ENCODE results near the gene BATF3. TPM values are rescaled to one million over a fixed set of nuclear protein-coding genes. Genes with fewer than 3 reads are reported as not detected.

The BATF3 gene
- total and polyA plus RNA-seq, 9 of the 15 experiments (the other 6 are each of a cell fraction or from before 2014, with no cell fraction given) = 0.40 to 3.8 (median 2.0) TPM

DNA sequence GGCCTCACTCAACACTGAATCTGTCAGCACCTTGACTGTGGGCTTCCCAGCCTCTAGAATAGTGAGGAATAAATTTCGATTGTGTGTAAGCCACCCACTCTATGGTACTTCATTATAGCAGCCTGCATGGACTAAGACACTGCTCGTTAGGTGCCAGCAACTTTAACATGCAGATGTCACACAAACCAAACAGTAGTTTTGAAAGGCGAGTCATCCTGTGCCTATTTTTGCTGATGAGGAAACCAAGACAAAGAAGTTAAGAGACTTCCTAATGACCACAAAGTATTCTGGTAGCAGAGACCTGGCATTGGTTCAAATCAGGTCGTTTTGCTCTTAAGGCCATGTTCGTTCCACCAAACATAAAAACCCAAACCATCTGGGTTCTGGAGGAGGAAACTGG lies 42.9 kb downstream of the BATF3 start:
- H3K4me2 ChIP-seq (ENCODE audit: insufficient read depth, low read length) = no peak overlapping the region
- no peak overlapping the region for H2AFZ ChIP-seq (ENCODE audit: low read depth, low read length)
- FAIRE-seq (no peak), ATAC-seq (no peak; the same call in 2 of the 3 replicates), DNase-seq (ENCODE audit: extremely low read depth in 1 of 4, low spot score in 3 of 4) (no peak)
- POLR2A ChIA-PET = interaction anchor here (1.1 kb wide), 1 partner anchor 48 kb away, joined by 6 read pairs; the partner anchor contains the start of gene ATF3
- CTCF ChIA-PET (ENCODE audit: low intra/inter-chr PET ratio) = interaction anchor here (1.0 kb wide), 1 partner anchor 9 kb away, joined by 3 read pairs; no protein-coding TSS in a partner anchor
- H3K27ac ChIP-seq (ENCODE audit: extremely low read depth, low read depth, low read length) = no peak overlapping the region
- H3K27me3 ChIP-seq (ENCODE audit: control insufficient read depth in 2 of 2, insufficient read depth in 2 of 2, low read length in 2 of 2) = peaks cover 7 to 35% of the 10 kb centered on the region in 2 experiments; a peak in 3 of 5 replicates
- H3K79me2 ChIP-seq (ENCODE audit: control insufficient read depth, insufficient read depth, low read length) = no peaks in the 10 kb centered on the region
- intact Hi-C loops (cut with micrococcal nuclease) (no loop called here), in situ Hi-C loops (cut with MboI) (no loop called here)
- WGBS (ENCODE audit: insufficient coverage, low coverage, missing lambda C conversion rate) = 9% methylated on average over 5 of the region's 5 CpGs
- no peak overlapping the region for H3K9ac ChIP-seq (ENCODE audit: insufficient read depth in 1 of 2, low read depth in 2 of 2, low read length in 2 of 2)
- BruUV-seq (replicated peaks) = no TSS peak
- H4K20me1 ChIP-seq (replicated peaks; ENCODE audit: control insufficient read depth, insufficient read depth, low read length) = no peaks in the 10 kb centered on the region
- H3K9me3 ChIP-seq (replicated peaks; ENCODE audit: control insufficient read depth, insufficient read depth, low read depth, low read length) = no peaks in the 10 kb centered on the region
- no peaks in the 10 kb centered on the region for H3K9me1 ChIP-seq (ENCODE audit: control insufficient read depth, insufficient read depth, low read length)
- no peak overlapping the region for H3K4me3 ChIP-seq
- no peaks in the 10 kb centered on the region for H3K4me1 ChIP-seq (replicated peaks in 1 of 2; ENCODE audit: control insufficient read depth in 2 of 2, insufficient read depth in 2 of 2, low read length in 2 of 2)
- H3K36me3 ChIP-seq (ENCODE audit: control insufficient read depth, insufficient read depth, low read length) = no peaks in the 10 kb centered on the region
- TF ChIP-seq, protein P1, sequence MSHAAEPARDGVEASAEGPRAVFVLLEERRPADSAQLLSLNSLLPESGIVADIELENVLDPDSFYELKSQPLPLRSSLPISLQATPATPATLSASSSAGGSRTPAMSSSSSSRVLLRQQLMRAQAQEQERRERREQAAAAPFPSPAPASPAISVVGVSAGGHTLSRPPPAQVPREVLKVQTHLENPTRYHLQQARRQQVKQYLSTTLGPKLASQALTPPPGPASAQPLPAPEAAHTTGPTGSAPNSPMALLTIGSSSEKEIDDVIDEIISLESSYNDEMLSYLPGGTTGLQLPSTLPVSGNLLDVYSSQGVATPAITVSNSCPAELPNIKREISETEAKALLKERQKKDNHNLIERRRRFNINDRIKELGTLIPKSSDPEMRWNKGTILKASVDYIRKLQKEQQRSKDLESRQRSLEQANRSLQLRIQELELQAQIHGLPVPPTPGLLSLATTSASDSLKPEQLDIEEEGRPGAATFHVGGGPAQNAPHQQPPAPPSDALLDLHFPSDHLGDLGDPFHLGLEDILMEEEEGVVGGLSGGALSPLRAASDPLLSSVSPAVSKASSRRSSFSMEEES (CRISPR knock-in tag; IDR thresholded peaks at IDR 0.05) = no peak
- TF ChIP-seq, protein P2, sequence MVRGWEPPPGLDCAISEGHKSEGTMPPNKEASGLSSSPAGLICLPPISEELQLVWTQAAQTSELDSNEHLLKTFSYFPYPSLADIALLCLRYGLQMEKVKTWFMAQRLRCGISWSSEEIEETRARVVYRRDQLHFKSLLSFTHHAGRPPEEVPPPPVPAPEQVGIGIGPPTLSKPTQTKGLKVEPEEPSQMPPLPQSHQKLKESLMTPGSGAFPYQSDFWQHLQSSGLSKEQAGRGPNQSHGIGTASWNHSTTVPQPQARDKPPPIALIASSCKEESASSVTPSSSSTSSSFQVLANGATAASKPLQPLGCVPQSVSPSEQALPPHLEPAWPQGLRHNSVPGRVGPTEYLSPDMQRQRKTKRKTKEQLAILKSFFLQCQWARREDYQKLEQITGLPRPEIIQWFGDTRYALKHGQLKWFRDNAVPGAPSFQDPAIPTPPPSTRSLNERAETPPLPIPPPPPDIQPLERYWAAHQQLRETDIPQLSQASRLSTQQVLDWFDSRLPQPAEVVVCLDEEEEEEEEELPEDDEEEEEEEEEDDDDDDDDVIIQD (CRISPR knock-in tag; IDR thresholded peaks at IDR 0.05) = no peak
- TF ChIP-seq NR2C2 (CRISPR knock-in tag; IDR thresholded peaks at IDR 0.05) (no peak), NR2C2 (tag; IDR thresholded peaks at IDR 0.05) (no peak), IFI16 (CRISPR knock-in tag; IDR thresholded peaks at IDR 0.05) (no peak), SMAD4 (CRISPR knock-in tag; conservative IDR thresholded peaks at IDR 0.05) (no peak), POLR3A (IDR thresholded peaks at IDR 0.05; ENCODE audit: borderline replicate concordance, extremely low read depth, insufficient read depth, insufficient read length) (no peak), HDGF (IDR thresholded peaks at IDR 0.05) (no peak), SMARCA4 (IDR thresholded peaks at IDR 0.05) (no peak), SAP30 (IDR thresholded peaks at IDR 0.05; ENCODE audit: borderline replicate concordance, insufficient read depth, low read depth, low read length, poor library complexity, severe bottlenecking) (no peak), MEF2D (tag; conservative IDR thresholded peaks at IDR 0.05; ENCODE audit: low read depth) (no peak), FOXK2 (conservative IDR thresholded peaks at IDR 0.05 in 1 of 2, IDR thresholded peaks at IDR 0.05 in 1 of 2; ENCODE audit: low read depth in 2 of 2) (no peak)
- TF ChIP-seq, protein P3, sequence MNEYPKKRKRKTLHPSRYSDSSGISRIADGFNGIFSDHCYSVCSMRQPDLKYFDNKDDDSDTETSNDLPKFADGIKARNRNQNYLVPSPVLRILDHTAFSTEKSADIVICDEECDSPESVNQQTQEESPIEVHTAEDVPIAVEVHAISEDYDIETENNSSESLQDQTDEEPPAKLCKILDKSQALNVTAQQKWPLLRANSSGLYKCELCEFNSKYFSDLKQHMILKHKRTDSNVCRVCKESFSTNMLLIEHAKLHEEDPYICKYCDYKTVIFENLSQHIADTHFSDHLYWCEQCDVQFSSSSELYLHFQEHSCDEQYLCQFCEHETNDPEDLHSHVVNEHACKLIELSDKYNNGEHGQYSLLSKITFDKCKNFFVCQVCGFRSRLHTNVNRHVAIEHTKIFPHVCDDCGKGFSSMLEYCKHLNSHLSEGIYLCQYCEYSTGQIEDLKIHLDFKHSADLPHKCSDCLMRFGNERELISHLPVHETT (CRISPR knock-in tag; conservative IDR thresholded peaks at IDR 0.05 in 1 of 2, IDR thresholded peaks at IDR 0.05 in 1 of 2) = no peak
- TF ChIP-seq, protein P4, sequence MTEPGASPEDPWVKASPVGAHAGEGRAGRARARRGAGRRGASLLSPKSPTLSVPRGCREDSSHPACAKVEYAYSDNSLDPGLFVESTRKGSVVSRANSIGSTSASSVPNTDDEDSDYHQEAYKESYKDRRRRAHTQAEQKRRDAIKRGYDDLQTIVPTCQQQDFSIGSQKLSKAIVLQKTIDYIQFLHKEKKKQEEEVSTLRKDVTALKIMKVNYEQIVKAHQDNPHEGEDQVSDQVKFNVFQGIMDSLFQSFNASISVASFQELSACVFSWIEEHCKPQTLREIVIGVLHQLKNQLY (CRISPR knock-in tag; conservative IDR thresholded peaks at IDR 0.05) = no peak
- TF ChIP-seq, protein P5, sequence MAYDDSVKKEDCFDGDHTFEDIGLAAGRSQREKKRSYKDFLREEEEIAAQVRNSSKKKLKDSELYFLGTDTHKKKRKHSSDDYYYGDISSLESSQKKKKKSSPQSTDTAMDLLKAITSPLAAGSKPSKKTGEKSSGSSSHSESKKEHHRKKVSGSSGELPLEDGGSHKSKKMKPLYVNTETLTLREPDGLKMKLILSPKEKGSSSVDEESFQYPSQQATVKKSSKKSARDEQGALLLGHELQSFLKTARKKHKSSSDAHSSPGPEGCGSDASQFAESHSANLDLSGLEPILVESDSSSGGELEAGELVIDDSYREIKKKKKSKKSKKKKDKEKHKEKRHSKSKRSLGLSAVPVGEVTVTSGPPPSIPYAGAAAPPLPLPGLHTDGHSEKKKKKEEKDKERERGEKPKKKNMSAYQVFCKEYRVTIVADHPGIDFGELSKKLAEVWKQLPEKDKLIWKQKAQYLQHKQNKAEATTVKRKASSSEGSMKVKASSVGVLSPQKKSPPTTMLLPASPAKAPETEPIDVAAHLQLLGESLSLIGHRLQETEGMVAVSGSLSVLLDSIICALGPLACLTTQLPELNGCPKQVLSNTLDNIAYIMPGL (CRISPR knock-in tag; IDR thresholded peaks at IDR 0.05) = no peak
